IMR-90 (cell line): Measurements from ENCODE around the gene GGN. TPM values are rescaled to one million over a fixed set of nuclear protein-coding genes. Genes with fewer than 3 reads are reported as not detected.

Experiments used
- ATAC-seq: fragments of 200-7000 bp; cut with Tn5 transposase; 2 replicates; pipeline ENCODE4 v1.9.1; 2020; ENCODE audit warnings: low read depth, mild to moderate bottlenecking, moderate library complexity
- BruUV-seq: library from RNA; stranded (reverse); fragments of 400-500 nt; replicated peaks from 2 replicates; lab custom pipeline; 2021; lab: Mats Ljungman, UMichigan
- CTCF ChIA-PET: fragments of 300-600 bp; formaldehyde crosslinking; extraction: SDS; loops from one replicate; lab custom pipeline; 2021; ENCODE audit warnings: antibody characterized with exemption; lab: Yijun Ruan, JAX
- POLR2A ChIA-PET: fragments of 300-600 bp; sonication (Branson Sonifier 250); formaldehyde crosslinking; loops from one replicate; lab custom pipeline; 2022; ENCODE audit warnings: antibody characterized with exemption; ENCODE audit not compliant: unreplicated experiment; lab: Charles Lee
- DNase-seq: peaks from one replicate; pipeline ENCODE4 v3.0.0; 2013
- H2AFZ ChIP-seq: replicated peaks from 2 replicates; pipeline ENCODE3; 2013; ENCODE audit warnings: low read length, mild to moderate bottlenecking; ENCODE audit not compliant: poor library complexity
- H2AK5ac ChIP-seq: 2 replicates; pipeline ENCODE4 v1.6.1; 2013; ENCODE audit warnings: low read depth, low read length, inconsistent platforms
- H2AK9ac ChIP-seq: replicated peaks from 2 replicates; pipeline ENCODE3; 2013; ENCODE audit warnings: mild to moderate bottlenecking, low read depth, low read length, moderate library complexity; ENCODE audit not compliant: poor library complexity
- H2BK120ac ChIP-seq: 2 replicates; pipeline ENCODE4 v1.6.1; 2013; ENCODE audit warnings: low read depth, low read length, inconsistent platforms
- H2BK15ac ChIP-seq: 3 replicates; pipeline ENCODE4 v1.6.1; 2013; ENCODE audit warnings: low read depth, low read length, inconsistent platforms
- H2BK20ac ChIP-seq: 2 replicates; pipeline ENCODE4 v1.6.1; 2013; ENCODE audit warnings: low read depth, mild to moderate bottlenecking, inconsistent platforms, low read length, moderate library complexity
- H2BK5ac ChIP-seq: 2 replicates; pipeline ENCODE4 v1.6.1; 2013; ENCODE audit warnings: mild to moderate bottlenecking, low read depth, low read length, inconsistent platforms; ENCODE audit not compliant: poor library complexity, severe bottlenecking
- H3K14ac ChIP-seq: replicated peaks from 2 replicates; pipeline ENCODE4 v1.6.1; 2013; ENCODE audit warnings: low read depth, low read length, inconsistent platforms
- H3K18ac ChIP-seq: 2 replicates; pipeline ENCODE4 v1.6.1; 2013; ENCODE audit warnings: low read depth, low read length, control low read depth
- H3K23ac ChIP-seq: 2 replicates; pipeline ENCODE4 v1.6.1; 2013; ENCODE audit warnings: low read depth, low read length, inconsistent platforms
- H3K27ac ChIP-seq: 2 replicates; pipeline ENCODE4 v1.5.1; 2013; ENCODE audit warnings: mild to moderate bottlenecking, control low read depth, low read length; ENCODE audit not compliant: insufficient read depth
- H3K27me3 ChIP-seq: 2 replicates; pipeline ENCODE4 v1.6.1; 2013; ENCODE audit warnings: low read length; ENCODE audit not compliant: control insufficient read depth, insufficient read depth
- H3K36me3 ChIP-seq: 2 replicates; pipeline ENCODE4 v1.6.1; 2013; ENCODE audit warnings: low read length, mixed read lengths; ENCODE audit not compliant: control insufficient read depth, insufficient read depth
- H3K4ac ChIP-seq: 2 replicates; pipeline ENCODE4 v1.6.1; 2013; ENCODE audit warnings: low read depth, low read length, inconsistent platforms
- H3K4me1 ChIP-seq: 2 replicates; pipeline ENCODE4 v1.6.1; 2013; ENCODE audit warnings: low read length, mixed read lengths; ENCODE audit not compliant: control insufficient read depth, insufficient read depth
- H3K4me2 ChIP-seq: 2 replicates; pipeline ENCODE4 v1.6.1; 2013; ENCODE audit warnings: low read depth, mild to moderate bottlenecking, control low read depth, low read length, moderate library complexity
- H3K4me3 ChIP-seq: 2 replicates; pipeline ENCODE4 v1.5.1; 2013; ENCODE audit warnings: low read depth, mild to moderate bottlenecking, control low read depth, low read length, moderate library complexity; ENCODE audit not compliant: insufficient read depth
- H3K56ac ChIP-seq: 2 replicates; pipeline ENCODE4 v1.6.1; 2013; ENCODE audit warnings: low read length, inconsistent platforms; ENCODE audit not compliant: insufficient read depth; ENCODE audit errors: extremely low read depth
- H3K79me1 ChIP-seq, 2 experiments: 2 replicates each; pipeline ENCODE4 v1.6.1; 2013; ENCODE audit warnings: low read length in 2 of 2, inconsistent platforms in 1 of 2, low read depth in 1 of 2
- H3K9ac ChIP-seq: 2 replicates; pipeline ENCODE4 v1.6.1; 2013; ENCODE audit warnings: low read depth, low read length, control low read depth
- H3K9me1 ChIP-seq: 2 replicates; pipeline ENCODE4 v1.6.1; 2013; ENCODE audit warnings: low read length, inconsistent platforms; ENCODE audit not compliant: insufficient read depth
- H3K9me3 ChIP-seq: 2 replicates; pipeline ENCODE4 v1.6.1; 2013; ENCODE audit warnings: low read length; ENCODE audit not compliant: control insufficient read depth, insufficient read depth
- H4K20me1 ChIP-seq: 2 replicates; pipeline ENCODE4 v1.6.1; 2013; ENCODE audit warnings: low read length, inconsistent platforms; ENCODE audit not compliant: insufficient read depth
- H4K5ac ChIP-seq: 2 replicates; pipeline ENCODE4 v1.6.1; 2013; ENCODE audit warnings: mild to moderate bottlenecking, low read depth, low read length, control low read depth
- H4K8ac ChIP-seq, 2 experiments: 2 replicates each; pipeline ENCODE4 v1.6.1; 2013; ENCODE audit warnings: low read depth in 2 of 2, low read length in 2 of 2, control low read depth in 1 of 2, inconsistent platforms in 1 of 2
- H4K91ac ChIP-seq: 2 replicates; pipeline ENCODE4 v1.6.1; 2013; ENCODE audit warnings: low read depth, low read length, inconsistent platforms; ENCODE audit not compliant: insufficient read depth
- BHLHE40 ChIP-seq: fragments of 150-350 bp; IDR thresholded peaks from 2 replicates; pipeline ENCODE4 v1.6.1; 2016; ENCODE audit warnings: mild to moderate bottlenecking, low read depth, low read length
- CEBPB ChIP-seq: IDR thresholded peaks from 2 replicates; pipeline ENCODE4 v1.6.1; 2012; ENCODE audit warnings: low read depth, low read length, improper control_type of control experiment
- FOS ChIP-seq: fragments of 150-350 bp; IDR thresholded peaks from 2 replicates; pipeline ENCODE4 v1.6.1; 2016; ENCODE audit warnings: low read depth, low read length
- MAFK ChIP-seq: IDR thresholded peaks from 2 replicates; pipeline ENCODE4 v1.6.1; 2012; ENCODE audit warnings: low read depth, low read length, improper control_type of control experiment
- MXI1 ChIP-seq: IDR thresholded peaks from 2 replicates; pipeline ENCODE4 v1.6.1; 2012; ENCODE audit warnings: low read depth, mild to moderate bottlenecking, low read length, moderate library complexity, borderline replicate concordance
- NFE2L2 ChIP-seq: fragments of 150-350 bp; IDR thresholded peaks from 2 replicates; pipeline ENCODE4 v1.6.1; 2016; ENCODE audit warnings: low read depth, mild to moderate bottlenecking, low read length
- POLR2A ChIP-seq: IDR thresholded peaks from 2 replicates; pipeline ENCODE4 v1.6.1; 2012; ENCODE audit warnings: mild to moderate bottlenecking, low read depth, low read length
- RAD21 ChIP-seq: IDR thresholded peaks from 2 replicates; pipeline ENCODE4 v1.6.1; 2012; ENCODE audit warnings: low read length, improper control_type of control experiment
- RCOR1 ChIP-seq: IDR thresholded peaks from 2 replicates; pipeline ENCODE4 v1.6.1; 2012; ENCODE audit warnings: mild to moderate bottlenecking, low read length, improper control_type of control experiment; ENCODE audit not compliant: insufficient replicate concordance
- SMC3 ChIP-seq: fragments of 150-350 bp; IDR thresholded peaks from 2 replicates; pipeline ENCODE4 v1.6.1; 2016; ENCODE audit warnings: low read depth, mild to moderate bottlenecking, antibody characterized with exemption, low read length, moderate library complexity
- WGBS, 2 experiments: methylation state at CpG; one replicate each; pipeline versions ENCODE4 v1.1.5 to v1.1.7; 2013; ENCODE audit warnings: missing lambda C conversion rate in 2 of 2; ENCODE audit not compliant: insufficient read length in 1 of 2; ENCODE audit errors: extremely low coverage in 2 of 2; 5-methylcytosine and 5-hydroxymethylcytosine counted together
- dilution Hi-C: fragments of 300-500 bp; cut with HindIII; formaldehyde crosslinking; loops from one replicate; pipeline ENCODE4 v1.14.3; 2018; ENCODE audit warnings: low sequenced_read_pairs; ENCODE audit not compliant: unreplicated experiment
- in situ Hi-C: fragments of 300-500 bp; cut with MboI; formaldehyde crosslinking; loops from 3 replicates; pipeline ENCODE4 v1.14.3; 2019; ENCODE audit warnings: low sequenced_read_pairs, inconsistent platforms, mixed read lengths
- intact Hi-C: fragments of 100-400 bp; cut with micrococcal nuclease; formaldehyde crosslinking; loops from 2 replicates; pipeline ENCODE4 v1.10.0; 2022
- polyA plus RNA-seq, 3 experiments: library from polyadenylated mRNA; depleted of rRNA; stranded (reverse); fragments of >200 nt; gene quantifications; 2 replicates each; pipeline ENCODE4 v1.2.3, GENCODE V29; 2012; ENCODE audit warnings: low replicate concordance in 1 of 3
- total RNA-seq: library from RNA; depleted of rRNA; stranded (reverse); fragments of >200 nt; gene quantifications from 2 replicates; pipeline ENCODE4 v1.2.3, GENCODE V29; 2012
- TF ChIP-seq, protein P1 (sequence below): conservative IDR thresholded peaks from 2 replicates; pipeline ENCODE4 v1.5.1; 2012; ENCODE audit warnings: mild to moderate bottlenecking, low read depth, low read length, improper control_type of control experiment
- TF ChIP-seq, protein P2 (sequence below): fragments of 150-350 bp; IDR thresholded peaks from 2 replicates; pipeline ENCODE4 v1.6.1; 2017; ENCODE audit warnings: mild to moderate bottlenecking, antibody characterized with exemption, low read length, low read depth

The GGN gene
- total and polyA plus RNA-seq, 2 of the 4 experiments (the other 2 are of a cell fraction): under 0.01 to 0.65 TPM

DNA sequence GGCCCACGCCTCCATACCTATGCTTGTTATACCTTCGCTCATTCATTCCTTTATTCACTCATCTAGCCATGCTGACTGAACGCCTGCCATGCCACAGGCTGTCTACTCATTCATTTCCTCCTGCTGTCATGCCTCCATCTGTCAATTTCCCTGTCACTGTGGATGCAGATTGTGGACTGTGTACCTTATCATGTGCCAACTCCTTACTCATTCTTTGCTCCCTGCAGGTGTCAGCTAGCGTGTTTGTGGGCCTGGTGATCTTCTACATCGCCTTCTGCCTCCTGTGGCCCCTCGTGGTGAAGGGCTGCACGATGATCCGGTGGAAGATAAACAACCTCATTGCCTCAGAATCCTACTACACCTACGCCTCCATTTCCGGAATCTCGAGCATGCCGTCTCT, 17.5 kb downstream of the GGN start:
- peaks cover 2 to 6% of the 10 kb centered on the region in 2 experiments; a peak in 2 of 4 replicates for H3K79me1 ChIP-seq
- no peaks in the 10 kb centered on the region for H3K4me1 ChIP-seq
- BruUV-seq: no TSS peak
- H3K4me2 ChIP-seq: no peak overlapping the region
- no peak overlapping the region; the same call in 1 of the 2 replicates for H3K23ac ChIP-seq
- no peak overlapping the region for H4K8ac ChIP-seq
- in situ Hi-C loops (no loop called here), intact Hi-C loops (no loop called here), dilution Hi-C loops (no loop called here)
- H2AK5ac ChIP-seq: no peak overlapping the region
- no peak overlapping the region for H4K5ac ChIP-seq
- H3K4me3 ChIP-seq: no peak overlapping the region
- no peak for DNase-seq
- H3K4ac ChIP-seq: no peak overlapping the region
- no peak overlapping the region for H2AFZ ChIP-seq
- no peaks in the 10 kb centered on the region for H3K9me1 ChIP-seq
- no peaks in the 10 kb centered on the region for H3K9me3 ChIP-seq
- H3K36me3 ChIP-seq: no peaks in the 10 kb centered on the region
- H2AK9ac ChIP-seq: no peak overlapping the region
- WGBS, 2 experiments: 61% methylated on average over 10 of the region's 12 CpGs; no CpG with 5 or more reads in 1 of the 2 experiments
- ATAC-seq: no peak
- H2BK5ac ChIP-seq: no peak overlapping the region
- no peak overlapping the region for H2BK20ac ChIP-seq
- peaks cover 2% of the 10 kb centered on the region for H4K20me1 ChIP-seq
- H2BK120ac ChIP-seq: no peak overlapping the region
- H3K9ac ChIP-seq: no peak overlapping the region
- no peak overlapping the region for H3K56ac ChIP-seq
- H3K14ac ChIP-seq: no peak overlapping the region
- TF ChIP-seq NFE2L2 (no peak), RCOR1 (no peak), MXI1 (no peak), POLR2A (no peak), RAD21 (no peak), BHLHE40 (no peak), SMC3 (no peak), MAFK (no peak), CEBPB (no peak), FOS (no peak)
- TF ChIP-seq, protein P1, sequence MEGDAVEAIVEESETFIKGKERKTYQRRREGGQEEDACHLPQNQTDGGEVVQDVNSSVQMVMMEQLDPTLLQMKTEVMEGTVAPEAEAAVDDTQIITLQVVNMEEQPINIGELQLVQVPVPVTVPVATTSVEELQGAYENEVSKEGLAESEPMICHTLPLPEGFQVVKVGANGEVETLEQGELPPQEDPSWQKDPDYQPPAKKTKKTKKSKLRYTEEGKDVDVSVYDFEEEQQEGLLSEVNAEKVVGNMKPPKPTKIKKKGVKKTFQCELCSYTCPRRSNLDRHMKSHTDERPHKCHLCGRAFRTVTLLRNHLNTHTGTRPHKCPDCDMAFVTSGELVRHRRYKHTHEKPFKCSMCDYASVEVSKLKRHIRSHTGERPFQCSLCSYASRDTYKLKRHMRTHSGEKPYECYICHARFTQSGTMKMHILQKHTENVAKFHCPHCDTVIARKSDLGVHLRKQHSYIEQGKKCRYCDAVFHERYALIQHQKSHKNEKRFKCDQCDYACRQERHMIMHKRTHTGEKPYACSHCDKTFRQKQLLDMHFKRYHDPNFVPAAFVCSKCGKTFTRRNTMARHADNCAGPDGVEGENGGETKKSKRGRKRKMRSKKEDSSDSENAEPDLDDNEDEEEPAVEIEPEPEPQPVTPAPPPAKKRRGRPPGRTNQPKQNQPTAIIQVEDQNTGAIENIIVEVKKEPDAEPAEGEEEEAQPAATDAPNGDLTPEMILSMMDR: no peak
- TF ChIP-seq, protein P2, sequence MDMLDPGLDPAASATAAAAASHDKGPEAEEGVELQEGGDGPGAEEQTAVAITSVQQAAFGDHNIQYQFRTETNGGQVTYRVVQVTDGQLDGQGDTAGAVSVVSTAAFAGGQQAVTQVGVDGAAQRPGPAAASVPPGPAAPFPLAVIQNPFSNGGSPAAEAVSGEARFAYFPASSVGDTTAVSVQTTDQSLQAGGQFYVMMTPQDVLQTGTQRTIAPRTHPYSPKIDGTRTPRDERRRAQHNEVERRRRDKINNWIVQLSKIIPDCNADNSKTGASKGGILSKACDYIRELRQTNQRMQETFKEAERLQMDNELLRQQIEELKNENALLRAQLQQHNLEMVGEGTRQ: no peak
- CTCF ChIA-PET: no interaction called here
- peaks cover 25% of the 10 kb centered on the region for H3K27me3 ChIP-seq
- H3K18ac ChIP-seq: no peak overlapping the region
- no peak overlapping the region for H4K91ac ChIP-seq
- no peak overlapping the region for H3K27ac ChIP-seq
- POLR2A ChIA-PET: no interaction called here
- H2BK15ac ChIP-seq: no peak overlapping the region
